ENCODE measurements around the gene MRPL23.

Gene MRPL23

DNA sequence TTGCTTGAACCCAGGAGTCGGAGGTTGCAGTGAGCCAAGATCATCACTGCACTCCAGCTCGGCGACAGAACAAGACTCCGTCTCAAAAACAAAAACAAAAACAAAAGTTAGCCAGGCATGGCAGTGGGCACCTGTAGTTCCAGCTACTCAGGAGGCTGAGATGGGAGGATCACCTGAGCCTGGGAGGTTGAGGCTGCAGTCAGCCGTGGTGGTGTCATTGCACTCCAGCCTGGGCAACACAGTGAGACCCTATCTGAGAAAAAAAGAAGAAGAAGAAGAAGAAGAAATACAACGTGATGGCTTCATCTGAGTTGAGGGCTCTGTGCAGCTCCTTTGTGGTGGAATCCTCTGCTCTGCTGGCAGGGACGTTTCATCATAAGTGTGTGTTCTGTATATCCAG lies 37.6 kb upstream of the MRPL23 start:
- no peak for DNase-seq (ENCODE audit: low read depth)
- TF ChIP-seq, protein P1, sequence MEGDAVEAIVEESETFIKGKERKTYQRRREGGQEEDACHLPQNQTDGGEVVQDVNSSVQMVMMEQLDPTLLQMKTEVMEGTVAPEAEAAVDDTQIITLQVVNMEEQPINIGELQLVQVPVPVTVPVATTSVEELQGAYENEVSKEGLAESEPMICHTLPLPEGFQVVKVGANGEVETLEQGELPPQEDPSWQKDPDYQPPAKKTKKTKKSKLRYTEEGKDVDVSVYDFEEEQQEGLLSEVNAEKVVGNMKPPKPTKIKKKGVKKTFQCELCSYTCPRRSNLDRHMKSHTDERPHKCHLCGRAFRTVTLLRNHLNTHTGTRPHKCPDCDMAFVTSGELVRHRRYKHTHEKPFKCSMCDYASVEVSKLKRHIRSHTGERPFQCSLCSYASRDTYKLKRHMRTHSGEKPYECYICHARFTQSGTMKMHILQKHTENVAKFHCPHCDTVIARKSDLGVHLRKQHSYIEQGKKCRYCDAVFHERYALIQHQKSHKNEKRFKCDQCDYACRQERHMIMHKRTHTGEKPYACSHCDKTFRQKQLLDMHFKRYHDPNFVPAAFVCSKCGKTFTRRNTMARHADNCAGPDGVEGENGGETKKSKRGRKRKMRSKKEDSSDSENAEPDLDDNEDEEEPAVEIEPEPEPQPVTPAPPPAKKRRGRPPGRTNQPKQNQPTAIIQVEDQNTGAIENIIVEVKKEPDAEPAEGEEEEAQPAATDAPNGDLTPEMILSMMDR (IDR thresholded peaks at IDR 0.05; ENCODE audit: low read depth, low read length, missing control alignments), result no peak
- H3K4me3 ChIP-seq (ENCODE audit: low read depth, low read length), result no peak overlapping the region

DNA sequence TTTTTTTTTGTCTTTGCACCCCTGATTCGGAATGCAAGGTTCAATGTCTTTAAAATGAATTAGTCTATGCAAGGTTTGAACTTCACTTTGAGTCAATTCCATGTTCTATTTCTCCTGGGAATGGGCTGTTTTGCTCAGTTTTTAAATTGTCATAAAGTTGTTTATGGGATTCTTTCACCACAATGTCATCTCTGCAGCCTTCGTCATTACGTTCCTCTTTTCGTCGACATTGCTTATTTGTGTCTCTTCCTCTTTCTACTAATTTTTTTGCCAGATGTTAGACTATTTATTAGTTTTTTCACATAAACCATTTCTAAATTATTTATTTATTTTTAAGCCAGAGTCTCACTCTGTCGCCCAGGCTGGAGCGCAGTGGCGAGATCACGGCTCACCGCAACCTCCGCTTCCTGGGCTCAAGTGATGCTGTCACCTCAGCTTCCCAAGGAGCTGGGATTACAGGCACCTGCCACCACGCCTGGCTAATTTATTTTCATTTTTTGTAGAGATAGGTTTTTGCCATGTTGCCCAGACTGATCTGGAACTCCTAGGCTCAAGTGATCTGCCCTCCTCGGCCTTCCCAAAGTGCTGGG lies 34.7 kb upstream of the MRPL23 start:
- DNase-seq (ENCODE audit: low read depth), result no peak
- no peak overlapping the region for H3K4me3 ChIP-seq (ENCODE audit: low read depth, low read length)
- TF ChIP-seq, protein P1 (IDR thresholded peaks at IDR 0.05; ENCODE audit: low read depth, low read length, missing control alignments), result no peak

GRCh38 chr11:1913271-1914060 lies 33.7 kb upstream of the MRPL23 start:
- H3K4me3 ChIP-seq (ENCODE audit: low read depth, low read length), result no peak overlapping the region
- TF ChIP-seq, protein P1 (IDR thresholded peaks at IDR 0.05; ENCODE audit: low read depth, low read length, missing control alignments), result no peak
- DNase-seq (ENCODE audit: low read depth), result no peak

DNA sequence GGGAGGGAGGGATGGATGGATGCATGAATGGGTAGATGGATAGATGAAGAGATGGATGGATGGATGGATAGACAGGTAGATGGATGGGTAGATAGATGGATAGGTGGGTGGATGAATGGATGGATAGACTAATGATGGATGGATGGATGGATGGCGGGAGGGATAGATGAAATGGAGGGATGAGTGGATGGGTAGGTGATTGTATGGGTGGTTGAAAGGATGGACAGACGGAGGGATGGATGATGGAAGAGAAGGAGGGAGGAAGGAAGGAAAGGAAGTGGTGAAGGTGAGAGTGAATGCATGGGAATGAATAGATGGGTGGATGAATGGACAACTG lies 31.4 kb upstream of the MRPL23 start:
- DNase-seq (ENCODE audit: low read depth), result no peak
- H3K4me3 ChIP-seq (ENCODE audit: low read depth, low read length), result no peak overlapping the region
- TF ChIP-seq, protein P1 (IDR thresholded peaks at IDR 0.05; ENCODE audit: low read depth, low read length, missing control alignments), result no peak

- TF ChIP-seq, protein P1 (IDR thresholded peaks at IDR 0.05; ENCODE audit: low read depth, low read length, missing control alignments), result no peak
- no peak overlapping the region for H3K4me3 ChIP-seq (ENCODE audit: low read depth, low read length)
- no peak for DNase-seq (ENCODE audit: low read depth)
Measured at GRCh38 chr11:1916132-1916985, 30.8 kb upstream of the MRPL23 start.

- no peak overlapping the region for H3K4me3 ChIP-seq (ENCODE audit: low read depth, low read length)
- TF ChIP-seq, protein P1 (IDR thresholded peaks at IDR 0.05; ENCODE audit: low read depth, low read length, missing control alignments), result no peak
- no peak for DNase-seq (ENCODE audit: low read depth)
Measured at GRCh38 chr11:1916986-1917522, 30.1 kb upstream of the MRPL23 start.

Measured in GM12864 (cell line).